HG03432 (cell line): ENCODE measurements around the gene QPRT.
"Not testable (repeated sequence)": the region's sequence is repeated elsewhere in the genome, so short reads cannot be mapped to it uniquely, and the experiment has no call there.

Source experiments
- ATAC-seq: cut with Tn5 transposase; IDR thresholded peaks from one replicate; pipeline ENCODE4 v1.9.1; 2021; ENCODE audit warnings: mild to moderate bottlenecking, moderate library complexity; ENCODE audit not compliant: unreplicated experiment

QPRT gene

DNA sequence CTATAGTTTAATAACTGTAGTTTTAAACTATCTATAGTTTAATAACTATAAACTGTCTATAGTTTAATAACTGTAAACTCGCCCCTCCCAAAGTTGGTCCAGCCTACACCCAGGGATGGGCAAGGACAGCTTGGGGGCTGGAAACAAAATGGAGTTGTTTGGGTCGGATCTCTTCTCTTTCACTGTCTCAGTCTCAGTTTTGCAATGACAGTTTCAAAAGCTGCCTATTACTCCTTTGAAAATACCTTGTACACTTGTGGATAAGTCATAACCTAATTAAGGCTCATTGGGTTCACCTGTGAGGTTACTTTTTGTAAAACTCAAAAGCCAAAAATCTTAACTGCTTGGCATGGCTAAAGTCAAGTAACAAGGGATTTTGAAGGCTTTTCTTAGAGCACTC lies 35.4 kb downstream of the QPRT start:
- no peak for ATAC-seq

DNA sequence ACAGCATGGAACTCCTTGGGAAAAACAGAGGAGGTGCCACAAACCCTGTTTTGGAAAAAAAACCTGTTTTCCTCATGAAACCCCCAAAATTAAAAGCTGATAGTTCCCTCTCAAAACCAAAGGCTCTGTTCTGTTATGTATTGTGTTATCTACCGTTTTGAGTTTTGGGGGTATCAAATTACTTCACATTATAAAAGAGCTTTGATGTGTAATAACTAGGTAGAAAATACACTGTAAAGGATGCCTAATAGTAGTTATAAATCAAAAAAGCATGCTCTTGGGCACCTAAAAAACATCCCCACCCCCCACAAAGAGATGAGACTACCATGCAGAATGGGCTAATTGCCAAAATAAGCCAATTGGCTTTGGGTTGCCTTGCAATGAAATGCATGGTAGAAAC lies 36.0 kb downstream of the QPRT start:
- ATAC-seq = no peak

DNA sequence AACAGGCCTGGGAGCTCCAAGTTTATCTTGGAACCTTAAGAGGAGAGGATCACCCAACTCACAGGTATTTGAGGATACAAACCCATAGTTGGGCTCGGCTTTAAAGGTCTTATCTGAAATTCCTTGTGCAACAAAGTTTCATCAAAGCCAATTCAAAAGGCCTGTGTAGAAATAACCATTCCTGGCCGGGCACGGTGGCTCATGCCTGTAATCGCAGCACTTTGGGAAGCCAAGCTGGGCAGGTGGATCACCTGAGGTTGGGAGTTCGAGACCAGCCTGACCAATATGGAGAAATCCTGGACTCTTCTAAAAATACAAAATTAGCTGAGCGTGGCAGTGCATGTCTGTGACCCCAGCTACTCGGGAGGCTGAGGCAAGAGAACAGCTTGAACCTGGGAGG lies 38.1 kb downstream of the QPRT start:
- no peak for ATAC-seq

DNA sequence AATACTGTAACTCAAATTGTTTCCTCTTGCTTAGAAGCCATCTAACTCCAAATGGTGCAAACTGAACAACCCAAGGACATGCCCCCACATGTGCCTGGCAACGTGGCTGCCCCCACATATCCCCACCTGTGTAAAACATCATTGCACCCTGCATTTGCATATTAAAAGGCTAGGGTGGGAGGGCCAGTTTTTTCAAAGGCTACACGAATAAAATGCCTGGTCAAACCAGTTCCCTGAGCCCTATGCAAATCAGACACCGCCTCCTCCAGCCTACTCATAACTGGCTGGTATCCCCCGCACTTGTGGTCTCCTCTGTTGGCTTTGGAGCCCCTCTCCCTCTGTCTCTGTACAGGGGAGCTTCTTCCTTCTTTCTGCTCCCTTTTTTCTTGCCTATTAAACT lies 40.1 kb downstream of the QPRT start:
- ATAC-seq = no peak

DNA sequence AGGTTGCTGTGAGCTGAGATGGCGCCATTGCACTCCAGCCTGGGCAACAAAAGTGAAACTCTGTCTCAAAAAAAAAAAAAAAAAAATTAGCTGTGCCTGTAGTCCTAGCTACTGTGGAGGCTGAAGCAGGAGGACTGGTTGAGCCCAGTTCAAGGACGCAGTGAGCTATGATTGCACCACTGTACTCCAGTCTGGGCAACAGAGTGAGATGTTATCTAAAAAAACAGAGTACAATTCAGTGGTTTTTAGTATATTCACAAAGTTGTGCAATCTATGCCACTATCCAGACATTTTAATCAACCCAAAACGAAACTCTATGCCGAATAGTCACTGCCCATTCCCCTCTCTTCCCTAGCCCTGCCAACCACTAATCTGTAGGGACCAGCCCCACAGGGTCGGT lies 41.7 kb downstream of the QPRT start:
- ATAC-seq = no peak

DNA sequence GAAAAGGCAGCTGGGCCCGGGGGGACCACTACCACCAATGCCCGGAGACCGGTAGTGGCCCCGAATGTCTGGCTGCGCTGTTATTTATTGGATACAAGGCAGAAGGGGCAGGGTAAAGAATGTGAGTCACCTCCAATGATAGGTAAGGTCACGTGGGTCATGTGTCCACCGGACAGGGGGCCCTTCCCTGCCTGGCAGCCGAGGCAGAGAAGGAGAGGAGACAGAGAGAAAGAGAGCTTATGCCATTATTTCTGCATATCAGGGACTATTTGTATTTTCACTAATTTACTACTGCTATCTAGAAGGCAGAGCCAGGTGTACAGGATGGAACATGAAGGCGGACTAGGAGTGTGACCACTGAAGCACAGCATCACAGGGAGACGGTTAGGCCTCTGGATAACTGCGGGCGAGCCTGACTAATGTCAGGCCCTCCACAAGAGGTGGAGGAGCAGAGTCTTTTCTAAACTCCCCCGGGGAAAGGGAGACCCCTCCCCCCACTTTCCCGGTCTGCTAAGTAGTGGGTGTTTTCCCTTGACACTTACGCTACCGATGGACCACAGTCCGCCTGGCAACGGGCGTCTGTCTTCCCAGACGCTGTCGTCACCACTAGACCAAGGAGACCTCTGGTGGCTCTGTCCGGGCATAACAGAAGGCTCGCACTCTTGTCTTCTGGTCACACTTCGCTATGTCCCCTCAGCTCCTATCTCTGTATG lies 42.3 kb downstream of the QPRT start:
- not testable (repeated sequence) for ATAC-seq

DNA sequence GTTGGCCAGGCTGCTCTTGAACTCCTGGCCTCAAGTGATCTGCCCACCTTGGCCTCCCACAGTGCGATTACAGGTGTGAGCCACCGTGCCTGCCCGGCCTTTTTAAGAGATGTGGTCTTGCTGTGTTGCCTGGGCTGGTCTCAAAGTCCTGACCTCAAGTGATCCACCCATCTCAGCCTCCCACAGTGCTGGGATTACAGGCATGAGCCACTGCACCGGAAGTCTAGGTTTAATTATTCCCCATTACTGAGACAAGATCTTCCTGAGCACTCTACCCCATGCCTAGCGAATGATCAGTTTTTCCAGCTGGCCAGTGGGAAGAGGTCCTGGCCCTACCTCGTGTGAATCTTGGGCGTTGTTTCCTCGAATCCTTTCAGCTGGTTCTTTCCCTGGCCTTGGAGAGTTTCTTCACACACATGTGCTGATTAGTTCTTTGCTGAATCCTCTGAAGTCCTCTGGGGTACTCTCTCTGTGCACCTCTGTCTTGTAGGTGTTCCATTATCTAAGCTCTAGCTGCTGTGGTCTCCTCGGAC lies 47.9 kb downstream of the QPRT start:
- no peak for ATAC-seq

DNA sequence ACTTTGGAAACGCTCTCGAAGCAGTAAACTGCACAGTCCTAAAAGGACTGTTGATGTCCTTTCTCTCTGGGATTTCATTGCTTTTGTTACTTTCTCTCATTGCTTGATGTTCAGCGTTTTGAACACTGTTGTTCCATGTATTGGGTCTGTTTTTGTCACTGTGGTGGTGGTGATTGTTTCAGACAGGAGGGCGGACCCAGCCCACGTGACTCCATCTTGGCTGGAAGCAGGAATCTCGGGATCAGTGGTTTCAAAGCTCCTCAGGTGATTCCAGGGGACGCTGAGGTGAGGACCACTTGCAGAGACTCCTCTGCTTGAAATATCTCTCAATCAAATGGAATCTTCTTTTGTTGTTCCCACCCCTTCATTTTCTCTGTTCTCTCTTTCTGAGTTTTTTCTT lies 48.5 kb downstream of the QPRT start:
- no peak for ATAC-seq

DNA sequence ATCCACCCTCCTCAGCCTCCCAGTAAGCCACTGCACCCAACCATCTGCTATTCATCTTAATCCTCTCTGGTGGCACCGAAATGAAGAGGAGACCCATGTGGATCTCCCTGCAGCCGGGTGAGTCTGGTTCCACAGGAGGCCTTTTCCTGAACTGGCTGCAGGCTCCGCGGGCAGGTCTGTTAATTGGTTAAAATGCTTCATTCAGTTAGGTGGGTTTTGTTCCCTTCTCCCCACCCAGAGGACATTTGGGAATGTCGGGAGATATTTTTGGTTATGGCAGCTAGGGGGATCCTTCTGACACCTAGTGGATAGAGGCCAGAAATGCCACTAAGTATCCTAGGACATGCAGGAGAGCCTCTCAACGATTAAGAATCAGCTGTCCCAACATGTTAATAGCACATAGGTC lies 50.1 kb downstream of the QPRT start:
- no peak for ATAC-seq

DNA sequence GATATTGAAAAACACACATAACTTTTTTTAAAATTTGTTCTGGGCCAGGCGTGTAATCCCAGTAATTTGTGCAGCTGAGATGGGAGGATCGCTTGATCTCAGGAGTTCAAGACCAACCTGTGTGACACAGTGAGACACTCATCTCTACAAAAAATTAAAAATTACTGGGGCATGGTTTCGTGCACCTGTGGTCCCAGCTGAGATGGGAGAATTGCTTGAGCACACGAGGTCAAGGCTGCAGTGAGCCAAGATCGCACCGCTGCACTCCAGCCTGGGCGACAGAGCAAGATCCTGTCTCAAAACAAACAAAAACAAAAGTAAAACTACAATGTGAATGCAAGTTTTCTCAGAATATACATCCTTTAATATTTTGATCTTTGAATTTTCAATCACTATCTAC lies 51.7 kb downstream of the QPRT start:
- no peak for ATAC-seq

DNA sequence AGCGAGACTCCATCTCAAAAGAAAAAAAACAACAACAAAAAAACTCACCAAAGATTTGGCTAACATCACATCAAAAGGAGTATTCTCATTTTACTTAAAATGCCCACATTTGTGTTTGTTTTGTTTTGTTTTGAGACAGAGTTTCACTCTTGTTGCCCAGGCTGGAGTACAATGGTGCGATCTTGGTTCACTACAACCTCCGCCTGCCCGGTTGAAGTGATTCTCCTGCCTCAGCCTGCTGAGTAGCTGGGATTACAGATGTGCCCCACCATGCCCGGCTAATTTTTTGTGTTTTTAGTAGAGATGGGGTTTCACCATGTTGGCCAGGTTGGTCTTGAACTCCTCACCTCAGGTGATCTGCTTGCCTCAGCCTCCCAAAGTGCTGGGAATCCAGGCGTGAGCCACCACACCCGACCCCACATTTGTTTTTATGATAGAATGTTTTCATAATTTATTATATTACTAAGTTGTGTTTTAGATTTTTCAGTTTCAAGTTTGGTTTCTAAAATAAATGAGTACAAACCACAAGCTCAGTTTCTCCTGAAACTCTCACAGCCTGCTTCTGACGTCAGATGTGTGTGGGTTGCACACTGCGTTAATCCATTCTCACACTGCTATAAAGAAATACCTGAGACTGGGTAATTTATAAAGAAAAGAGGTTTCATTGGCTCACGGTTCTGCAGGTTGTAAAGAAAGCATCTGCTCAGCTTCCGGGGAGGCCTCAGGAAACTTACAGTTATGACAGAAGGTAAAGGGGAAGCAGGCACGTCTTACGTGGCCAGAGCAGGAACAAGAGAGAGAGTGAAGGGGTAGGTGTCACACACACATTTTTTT lies 53.0 kb downstream of the QPRT start:
- peak; percentile 58 for ATAC-seq

DNA sequence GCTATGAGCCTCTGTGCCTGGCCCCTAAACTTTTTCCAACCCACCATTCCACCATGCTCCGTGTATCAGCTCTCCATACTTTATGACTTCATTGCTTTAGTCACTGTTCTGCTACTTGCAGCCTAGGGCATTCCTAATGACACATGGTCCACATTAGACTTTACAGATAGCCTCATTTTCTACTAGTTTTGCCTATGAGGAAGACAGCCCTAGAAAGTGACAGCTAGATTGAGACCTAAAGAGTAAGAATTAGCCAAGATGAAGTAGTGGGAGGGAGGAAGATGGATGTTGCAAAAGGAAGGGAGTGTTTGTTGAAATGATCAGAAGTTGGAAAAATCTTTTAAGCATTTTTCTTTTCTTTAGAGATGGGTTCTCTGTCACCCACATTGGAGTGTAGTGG lies 55.8 kb downstream of the QPRT start:
- ATAC-seq = no peak

DNA sequence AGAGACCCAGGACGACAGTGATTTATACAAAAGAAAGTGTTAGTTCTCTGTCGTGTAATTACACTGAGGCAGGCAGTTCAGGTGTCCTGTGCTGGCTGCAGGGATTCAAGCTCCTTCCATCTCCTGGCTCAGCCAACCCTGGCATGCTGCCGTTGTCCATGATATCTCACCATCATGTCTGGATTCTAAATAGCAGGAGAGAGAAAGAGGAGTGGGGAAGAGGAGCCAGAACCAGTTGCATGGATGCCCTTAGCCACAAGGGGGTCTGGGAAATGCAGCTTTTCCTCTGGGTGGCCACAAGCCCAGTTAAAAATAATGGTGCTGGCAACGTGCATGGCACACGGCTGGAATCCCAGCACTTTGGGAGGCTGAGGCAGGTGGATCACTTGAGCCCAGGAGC lies 57.1 kb downstream of the QPRT start:
- ATAC-seq = no peak

DNA sequence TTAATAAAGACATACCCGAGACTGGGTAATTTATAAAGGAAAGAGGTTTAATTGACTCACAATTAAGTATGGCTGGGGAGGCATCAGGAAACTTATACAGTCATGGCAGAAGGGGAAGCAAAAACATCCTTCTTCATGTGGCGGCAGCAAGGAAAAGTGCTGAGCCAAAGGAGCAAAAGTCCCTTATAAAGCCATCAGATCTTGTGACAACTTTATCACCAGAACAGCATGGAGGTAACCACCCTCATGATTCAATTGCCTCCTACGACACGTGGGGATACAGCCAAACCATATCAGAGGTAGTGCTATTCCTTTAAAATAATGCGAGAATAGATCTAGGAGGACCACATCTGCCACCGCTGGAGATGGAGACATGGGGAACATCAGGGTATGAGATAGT lies 57.8 kb downstream of the QPRT start:
- no peak for ATAC-seq

DNA sequence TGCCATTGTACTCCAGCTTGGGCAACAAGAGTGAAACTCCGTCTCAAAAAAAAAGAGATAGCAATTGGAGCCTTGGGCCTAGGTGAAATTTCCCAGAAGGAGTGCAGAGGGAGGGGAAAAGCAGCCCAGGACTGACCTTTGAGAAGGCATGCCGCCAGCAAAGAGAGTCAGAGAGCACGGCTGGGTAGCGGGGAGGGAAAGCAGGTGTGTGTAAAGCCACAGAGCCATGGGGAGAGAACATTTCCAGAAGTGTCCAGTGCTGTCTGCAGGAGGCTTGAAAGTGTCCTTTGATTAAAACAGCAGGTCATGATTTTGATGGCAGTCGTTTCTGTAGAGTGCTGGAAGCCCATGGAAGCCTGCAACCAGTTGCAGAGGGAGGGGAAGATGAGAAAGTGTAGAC lies 58.7 kb downstream of the QPRT start:
- ATAC-seq = no peak

DNA sequence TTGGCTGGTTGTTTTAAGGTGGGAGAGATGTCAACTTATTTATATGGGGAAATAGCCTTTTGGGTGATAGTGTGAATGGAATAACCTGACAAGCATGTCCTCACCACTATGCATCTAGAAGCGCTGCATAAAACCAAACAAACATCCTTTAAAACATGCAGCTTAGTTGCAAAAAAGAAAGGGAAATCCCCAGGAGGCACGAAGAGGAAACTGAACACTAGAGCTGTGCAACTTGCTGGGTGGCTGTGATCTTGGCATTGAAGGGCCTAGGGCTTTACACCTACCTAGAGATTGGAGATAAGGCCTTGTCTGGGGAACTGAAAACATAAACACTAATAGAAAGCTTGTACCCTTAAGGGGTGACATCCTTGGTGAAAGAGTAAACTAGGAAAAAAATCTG lies 59.5 kb downstream of the QPRT start:
- ATAC-seq = peak; percentile 46

DNA sequence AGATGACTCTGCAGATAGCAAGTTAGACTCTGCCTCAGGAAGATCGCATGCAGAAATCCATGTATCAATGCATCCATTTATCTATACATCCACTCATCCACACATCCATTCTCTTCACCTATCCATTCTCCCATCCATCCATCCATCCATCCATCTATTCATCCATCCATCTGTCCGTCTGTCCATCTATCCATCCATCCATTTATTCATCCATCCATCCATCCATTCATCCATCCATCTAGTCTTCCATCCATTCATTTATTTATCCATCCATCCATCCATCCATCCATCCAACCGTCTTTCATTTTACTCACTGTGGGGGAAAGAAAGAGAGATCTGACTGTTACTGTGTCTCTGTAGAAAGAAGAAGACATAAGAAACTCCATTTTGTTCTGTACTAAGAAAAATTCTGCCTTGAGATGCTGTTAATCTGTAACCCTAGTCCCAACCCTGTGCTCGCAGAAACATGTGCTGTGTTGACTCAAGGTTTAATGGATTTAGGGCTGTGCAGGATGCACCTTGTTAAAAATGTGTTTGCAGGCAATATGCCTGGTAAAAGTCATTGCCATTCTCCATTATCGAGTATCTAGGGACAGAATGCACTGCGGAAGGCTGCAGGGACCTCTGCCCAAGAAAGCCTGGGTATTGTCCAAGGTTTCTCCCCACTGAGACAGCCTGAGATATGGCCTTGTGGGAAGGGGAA lies 61.1 kb downstream of the QPRT start:
- ATAC-seq = not testable (repeated sequence)

DNA sequence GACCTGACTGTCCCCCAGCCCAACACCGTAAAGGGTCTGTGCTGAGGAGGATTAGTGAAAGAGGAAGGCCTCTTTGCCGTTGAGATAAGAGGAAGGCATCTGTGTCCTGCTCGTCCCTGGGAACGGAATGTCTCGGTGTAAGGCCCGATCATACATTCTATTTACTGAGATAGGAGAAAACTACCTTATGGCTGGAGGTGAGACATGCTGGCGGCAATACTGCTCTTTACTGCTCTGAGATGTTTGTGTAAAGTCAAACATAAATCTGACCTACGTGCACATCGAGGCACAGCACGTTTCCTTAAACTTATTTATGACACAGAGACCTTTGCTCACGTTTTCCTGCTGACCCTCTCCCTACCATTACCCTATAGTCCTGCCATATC lies 61.6 kb downstream of the QPRT start:
- not testable (repeated sequence) for ATAC-seq

DNA sequence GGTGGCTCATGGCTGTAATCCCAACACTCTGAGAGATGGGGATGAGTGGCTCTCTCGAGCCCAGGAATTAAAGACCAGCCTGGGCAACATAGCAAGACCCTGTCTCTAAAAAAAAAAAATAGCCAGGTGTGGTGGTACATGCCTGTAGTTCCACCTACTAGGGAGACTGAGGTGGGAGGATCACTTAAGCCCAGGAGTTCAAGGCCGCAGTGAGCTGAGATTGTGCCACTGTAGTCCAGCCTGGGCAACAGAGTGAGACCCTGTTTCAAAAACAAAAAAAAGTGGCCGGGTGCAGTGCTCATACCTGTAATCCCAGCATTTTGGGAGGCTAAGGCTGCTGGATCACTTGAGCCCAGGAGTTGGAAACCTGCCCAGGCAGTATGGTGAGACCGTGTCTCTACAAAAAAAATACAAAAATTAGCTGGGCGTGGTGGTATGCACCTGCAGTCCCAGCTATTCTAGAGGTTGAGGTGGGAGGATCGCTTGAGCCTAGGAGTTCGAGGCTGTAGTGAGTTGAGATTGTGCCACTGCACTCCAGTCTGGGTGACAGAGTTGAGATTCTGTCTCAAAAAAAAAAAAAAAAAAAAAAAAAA lies 63.8 kb downstream of the QPRT start:
- ATAC-seq = no peak

DNA sequence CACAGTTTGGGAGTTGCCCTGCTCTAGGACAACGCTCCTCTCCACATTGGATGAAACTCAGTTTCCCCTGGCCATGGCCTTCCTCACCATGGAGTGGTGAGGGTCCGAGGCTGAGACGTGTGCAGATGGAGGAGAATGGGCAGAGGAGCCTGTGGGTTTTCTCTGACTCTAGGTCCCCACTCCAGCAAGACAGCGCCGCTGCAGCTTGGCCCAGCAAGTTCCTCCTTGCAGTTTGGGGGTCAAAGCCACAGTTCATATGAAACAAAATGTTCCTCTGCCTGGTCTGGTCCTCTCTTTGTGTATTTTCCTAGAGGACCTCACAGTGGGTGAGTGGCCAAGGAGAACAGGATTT lies 64.5 kb downstream of the QPRT start:
- no peak for ATAC-seq

DNA sequence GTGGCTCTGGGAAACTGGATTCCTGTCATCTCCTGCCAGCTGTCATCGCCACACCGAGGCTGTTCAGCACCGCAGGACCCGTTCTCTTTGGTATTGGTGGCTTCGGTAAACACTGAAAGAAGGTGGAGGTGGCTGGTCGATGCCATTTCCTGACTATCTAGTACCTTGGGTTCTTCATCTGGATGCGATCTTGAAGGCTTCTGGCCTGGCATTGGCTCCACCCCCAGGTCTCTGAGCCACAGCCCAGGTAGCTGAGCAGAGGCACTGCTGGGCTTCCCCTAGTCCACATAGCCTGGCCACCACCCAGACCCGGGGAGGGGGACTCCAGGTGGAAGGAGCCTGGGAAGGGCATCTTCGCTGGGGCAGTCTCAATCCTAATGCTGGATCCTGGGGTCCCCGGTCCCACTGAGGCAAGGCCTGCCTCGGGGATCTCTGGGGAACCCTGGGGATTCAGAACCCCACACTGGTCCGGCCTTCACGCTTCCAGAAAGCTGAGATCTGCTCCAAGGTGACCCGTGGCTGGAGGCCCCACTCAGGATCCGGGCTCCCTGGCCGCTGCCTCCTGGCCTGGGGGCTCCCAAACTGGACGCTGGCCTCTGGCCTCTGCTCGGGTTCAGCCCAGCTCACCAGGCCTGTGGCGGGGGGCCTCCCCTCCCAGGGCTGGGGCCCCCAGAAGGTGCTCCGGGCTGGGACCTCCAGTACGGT lies 65.0 kb downstream of the QPRT start:
- ATAC-seq = no peak
